Adrenal gland (tissue), 19 donors: ENCODE measurements around the gene LCA5. TPM values are rescaled to one million over a fixed set of nuclear protein-coding genes. Genes with fewer than 3 reads are reported as not detected.
A peak's percentile ranks its signal among the peaks of the same experiment; 100 is the strongest.
"Not testable (repeated sequence)": the region's sequence is repeated elsewhere in the genome, so short reads cannot be mapped to it uniquely, and the experiment has no call there.

Source experiments
- DNase-seq, 7 donors: peaks; one replicate each; pipeline ENCODE4 v3.0.0-alpha.2; 2019 to 2020
- H3K27ac ChIP-seq, 5 donors: fragments of 200-600 bp; sonication (generic) in 4 of 5; 1 replicate in 3 of 5; 2 replicates in 2 of 5; pipeline versions ENCODE4 v1.5.1 to v1.8.0; 2016 to 2020; ENCODE audit warnings: mild to moderate bottlenecking in 1 of 5
- H3K27me3 ChIP-seq: fragments of 200-600 bp; 2 replicates; pipeline ENCODE4 v1.8.0; 2021
- H3K36me3 ChIP-seq, 2 donors: fragments of 200-600 bp; replicated peaks in 1 of 2; 1 replicate in 1 of 2; 2 replicates in 1 of 2; pipeline versions ENCODE4 v1.5.1 to v1.8.0; 2018 to 2022
- H3K4me1 ChIP-seq, 2 donors: fragments of 200-600 bp; replicated peaks in 1 of 2; 1 replicate in 1 of 2; 2 replicates in 1 of 2; pipeline versions ENCODE4 v1.5.1 to v1.8.0; 2018 to 2021
- H3K4me3 ChIP-seq, 4 donors: fragments of 200-600 bp; sonication (generic) in 3 of 4; one replicate each; pipeline ENCODE4 v1.5.1; 2016 to 2018
- H3K9me3 ChIP-seq, 3 donors: fragments of 200-600 bp; sonication (generic) in 1 of 3; replicated peaks in 1 of 3; 1 replicate in 2 of 3; 2 replicates in 1 of 3; pipeline versions ENCODE4 v1.5.1 to v1.8.0; 2016 to 2021
- POLR2A ChIP-seq, 2 donors: fragments of 450-650 bp; IDR thresholded peaks; one replicate each; pipeline ENCODE4 v1.6.1; 2017; ENCODE audit warnings: antibody characterized with exemption in 2 of 2, mild to moderate bottlenecking in 2 of 2, moderate library complexity in 1 of 2
- WGBS, 4 donors: extraction: QIAGEN DNeasy Blood & Tissue Kit in 2 of 4; methylation state at CpG; one replicate each; pipeline versions ENCODE4 v1.1.5 to v1.1.7; 2013 to 2017; 5-methylcytosine and 5-hydroxymethylcytosine counted together
- intact Hi-C, 2 donors: fragments of 100-400 bp; cut with DNase I; formaldehyde crosslinking; loops; one replicate each; pipeline versions ENCODE4 v1.14.1 to v1.15.0; 2022 to 2023
- long read RNA-seq, 10 donors: library from polyadenylated mRNA in 3 of 10; unstranded in 2 of 10; stranded (forward) in 1 of 10; transcript quantifications; one replicate each; pipeline ENCODE4 v2.0.0 and lab custom pipeline, GENCODE V29; 2021 to 2026
- polyA plus RNA-seq, 3 donors: library from polyadenylated mRNA; stranded (reverse); fragments of 200-250 nt in 2 of 3; fragments of 350-450 nt in 1 of 3; fragmentation: Illumina TruSeq in 1 of 3; extraction: RNeasy Lipid Tissue Mini Kit (QIAGEN cat#74804) in 1 of 3; gene quantifications; one replicate each; pipeline ENCODE4 v1.2.3, GENCODE V29; 2013 to 2014
- total RNA-seq, 9 donors: library from RNA; depleted of rRNA in 4 of 9; stranded (reverse); fragments of >200 nt in 4 of 9; fragments of 120-200 nt in 1 of 9; fragmentation: NEBNext Ultra II Directional in 1 of 9; extraction: Animal tissue kit (Norgen Biotek cat#: 25700) in 1 of 9; gene quantifications; one replicate each; pipeline versions ENCODE4 v1.1.0 to v1.2.4, GENCODE V29; 2013 to 2023
- TF ChIP-seq, protein P1 (sequence below), 6 experiments: fragments of 450-650 bp in 4 of 6; fragments of 200-600 bp in 2 of 6; sonication (generic) in 1 of 6; IDR thresholded peaks; 1 replicate in 5 of 6; 2 replicates in 1 of 6; pipeline versions ENCODE4 v1.5.1 to v1.8.0; 2016 to 2021; ENCODE audit warnings: antibody characterized with exemption in 6 of 6, mild to moderate bottlenecking in 2 of 6, moderate library complexity in 1 of 6
- donor health status: healthy with polysubstance abuse.
- donor health status: Bipolar disorder and iron deficiency.
- donor health status: DM: yes; HTN: yes; CAD: no.
- donor health status: DM: no; HTN: no; CAD: no.
- donor health status: DM: no; HTN: no; CAD: no.
- donor health status: DM: yes; HTN: yes; CAD: no.

LCA5 gene
- total RNA-seq (1 to 10 TPM; 1.3 to 4.3 (median 2.6) TPM), polyA plus RNA-seq (1 to 10 TPM; 1.0 to 4.6 (median 1.1) TPM)
- long read RNA-seq, donor 1 = 0 reads
- long read RNA-seq, donor 2 = 0 reads
- long read RNA-seq, donor 3 = 0 reads
- long read RNA-seq, donor 4, partial matches to known transcripts = 1 of 2 reads
- long read RNA-seq, donor 4, other reads (novel, unspliced or antisense) = 1 of 2 reads
- long read RNA-seq, donor 5, full-length matches to known transcripts = 3 of 7 reads
- long read RNA-seq, donor 5, partial matches to known transcripts = 1 of 7 reads
- long read RNA-seq, donor 5, other reads (novel, unspliced or antisense) = 3 of 7 reads
- long read RNA-seq, donor 6, full-length matches to known transcripts = 2 of 5 reads
- long read RNA-seq, donor 6, partial matches to known transcripts = 1 of 5 reads
- long read RNA-seq, donor 6, other reads (novel, unspliced or antisense) = 2 of 5 reads
- long read RNA-seq, donor 7 = 0 reads
- long read RNA-seq, donor 8 = 0 reads
- long read RNA-seq, donor 9 = 0 reads
- long read RNA-seq, donor 10 = 0 reads

DNA sequence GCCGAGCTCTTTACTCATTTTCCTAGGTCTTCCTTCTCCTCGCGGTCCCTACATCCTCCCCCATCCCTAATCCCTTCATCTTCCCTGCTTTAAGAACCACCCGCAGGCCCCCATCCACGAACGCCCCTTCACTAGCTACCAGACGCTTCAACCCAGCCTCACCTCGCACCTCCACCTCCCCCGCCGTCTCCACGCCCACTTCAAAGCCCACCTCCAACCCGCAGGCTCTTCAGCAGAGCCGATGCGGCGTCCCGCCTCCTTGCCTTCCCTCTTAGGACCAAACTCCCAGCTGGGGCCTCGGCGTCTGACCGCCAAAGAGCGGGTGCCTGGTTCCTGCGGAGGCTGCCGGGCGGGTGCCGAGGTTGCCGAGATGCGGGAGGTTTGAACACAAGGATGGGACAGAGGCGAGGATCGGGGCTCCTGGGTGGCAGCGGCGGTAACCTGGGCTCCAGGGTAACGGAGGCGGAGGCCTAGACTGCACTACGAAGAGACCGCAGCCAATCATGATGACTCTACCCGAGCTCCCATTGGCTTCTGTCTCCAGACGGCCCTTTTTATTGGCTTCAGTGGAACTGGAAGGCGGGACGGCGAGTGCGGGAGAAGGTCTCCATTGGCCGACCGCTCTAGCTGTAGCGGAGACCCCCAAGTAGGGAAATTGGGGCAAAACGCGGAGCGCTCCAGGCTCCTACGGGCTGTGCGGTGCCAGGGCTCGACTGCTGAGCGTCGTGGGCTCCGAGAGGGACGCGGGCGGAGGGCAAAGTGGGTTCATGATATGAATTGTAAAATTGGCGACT is at the start of gene LCA5:
TSS of gene LCA5 (minus strand) at position 477 of the 794 bp plus-strand sequence. CDS start 18,536 bp downstream, outside the sequence.
- H3K27ac ChIP-seq = peak within 1 kb of the TSS; percentile 59 to 91 (median 85)
- H3K4me1 ChIP-seq = peaks cover 0 to 13% of the 10 kb centered on the region in 2 donors
- intact Hi-C loops = no loop called here
- no peaks in the 10 kb centered on the region for H3K27me3 ChIP-seq
- WGBS, 4 donors = 1 to 3% (median 1%) methylated on average over 27 to 56 of the region's 56 CpGs
- peak within 1 kb of the TSS; percentile 71 to 93 (median 82) for H3K4me3 ChIP-seq
- DNase-seq = peak; percentile 93 to 98 (median 96)
- no peaks in the 10 kb centered on the region for H3K9me3 ChIP-seq
- no peaks in the 10 kb centered on the region for H3K36me3 ChIP-seq
- peak; percentile 30 to 83 for TF ChIP-seq POLR2A (IDR thresholded peaks at IDR 0.05)
- TF ChIP-seq, protein P1, sequence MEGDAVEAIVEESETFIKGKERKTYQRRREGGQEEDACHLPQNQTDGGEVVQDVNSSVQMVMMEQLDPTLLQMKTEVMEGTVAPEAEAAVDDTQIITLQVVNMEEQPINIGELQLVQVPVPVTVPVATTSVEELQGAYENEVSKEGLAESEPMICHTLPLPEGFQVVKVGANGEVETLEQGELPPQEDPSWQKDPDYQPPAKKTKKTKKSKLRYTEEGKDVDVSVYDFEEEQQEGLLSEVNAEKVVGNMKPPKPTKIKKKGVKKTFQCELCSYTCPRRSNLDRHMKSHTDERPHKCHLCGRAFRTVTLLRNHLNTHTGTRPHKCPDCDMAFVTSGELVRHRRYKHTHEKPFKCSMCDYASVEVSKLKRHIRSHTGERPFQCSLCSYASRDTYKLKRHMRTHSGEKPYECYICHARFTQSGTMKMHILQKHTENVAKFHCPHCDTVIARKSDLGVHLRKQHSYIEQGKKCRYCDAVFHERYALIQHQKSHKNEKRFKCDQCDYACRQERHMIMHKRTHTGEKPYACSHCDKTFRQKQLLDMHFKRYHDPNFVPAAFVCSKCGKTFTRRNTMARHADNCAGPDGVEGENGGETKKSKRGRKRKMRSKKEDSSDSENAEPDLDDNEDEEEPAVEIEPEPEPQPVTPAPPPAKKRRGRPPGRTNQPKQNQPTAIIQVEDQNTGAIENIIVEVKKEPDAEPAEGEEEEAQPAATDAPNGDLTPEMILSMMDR (IDR thresholded peaks at IDR 0.05) = no peak

DNA sequence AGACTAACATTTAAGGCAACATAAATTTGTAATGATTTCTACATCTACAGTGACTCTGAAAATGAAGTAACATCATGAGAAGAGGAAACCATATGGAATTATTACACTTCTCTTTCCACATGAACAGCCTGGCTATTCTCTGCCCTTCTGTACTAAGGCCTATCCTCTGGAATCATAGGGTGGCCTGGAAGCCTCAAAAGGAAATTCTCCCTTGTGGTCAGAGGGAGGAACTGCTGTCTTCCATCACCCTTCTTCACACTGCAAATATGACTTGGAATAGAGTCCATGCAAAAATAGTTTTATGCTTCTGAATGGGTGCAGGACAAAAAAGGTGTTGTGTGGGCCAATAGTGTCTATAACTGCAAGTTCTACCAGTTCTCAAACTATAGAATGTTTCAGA is 49.3 kb upstream of the LCA5 start:
- H3K4me3 ChIP-seq = no peak overlapping the region
- H3K27ac ChIP-seq = no peak overlapping the region
- TF ChIP-seq, protein P1 (IDR thresholded peaks at IDR 0.05) = peak in 3 of 6 experiments; percentile 16 to 26 (median 20)
- no peak for TF ChIP-seq POLR2A (IDR thresholded peaks at IDR 0.05)
- intact Hi-C loops = no loop called here
- H3K36me3 ChIP-seq = no peaks in the 10 kb centered on the region
- H3K9me3 ChIP-seq = no peaks in the 10 kb centered on the region
- DNase-seq = no peak
- H3K27me3 ChIP-seq = no peaks in the 10 kb centered on the region
- H3K4me1 ChIP-seq = no peaks in the 10 kb centered on the region

DNA sequence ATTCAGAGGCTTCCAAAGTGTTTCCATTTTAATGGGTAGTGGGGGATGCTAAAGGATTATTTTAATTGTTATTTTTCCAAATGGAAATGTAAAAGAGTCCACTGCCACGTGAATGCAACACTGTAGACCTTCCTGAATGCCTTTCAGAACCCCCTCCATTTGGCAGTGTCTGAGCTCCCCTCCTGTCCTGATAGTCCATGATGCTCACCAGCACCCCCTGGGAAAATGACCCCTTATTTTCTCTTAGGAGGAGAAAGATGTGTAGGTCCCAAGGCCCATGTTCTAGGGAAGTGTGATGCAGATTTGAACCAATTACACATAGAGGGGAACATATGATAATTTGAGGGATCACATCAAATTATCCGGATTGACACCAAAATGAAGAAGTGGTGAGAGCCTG is 47.1 kb upstream of the LCA5 start:
- Histone ChIP-seq H3K9me3 (no peaks in the 10 kb centered on the region), H3K27me3 (no peaks in the 10 kb centered on the region), H3K4me3 (no peak overlapping the region), H3K27ac (no peak overlapping the region), H3K4me1 (no peaks in the 10 kb centered on the region), H3K36me3 (no peaks in the 10 kb centered on the region)
- 70 to 85% (median 77%) methylated on average over 2 of the region's 2 CpGs for WGBS, 4 donors
- DNase-seq = no peak
- TF ChIP-seq, protein P1 (IDR thresholded peaks at IDR 0.05) = no peak
- TF ChIP-seq POLR2A (IDR thresholded peaks at IDR 0.05) = no peak
- intact Hi-C loops = no loop called here

DNA sequence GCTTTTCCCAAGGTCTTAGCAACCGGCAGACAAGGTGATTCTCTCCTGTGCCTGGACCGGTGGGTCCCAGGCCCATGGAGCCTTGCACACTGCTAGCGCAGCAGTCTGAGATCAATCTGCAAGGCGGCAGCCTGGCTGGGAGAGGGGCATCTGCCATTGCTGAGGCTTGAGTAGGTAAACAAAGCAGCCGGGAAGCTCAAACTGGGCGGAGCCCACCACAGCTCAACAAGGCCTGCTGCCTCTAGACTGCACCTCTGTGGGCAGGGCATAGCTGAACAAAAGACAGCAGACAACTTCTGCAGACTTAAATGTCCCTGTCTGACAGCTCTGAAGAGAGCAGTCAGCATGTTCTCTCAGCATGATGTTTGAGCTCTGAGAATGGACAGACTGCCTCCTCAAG is 40.7 kb upstream of the LCA5 start:
- H3K27ac ChIP-seq, H3K27me3 ChIP-seq, H3K36me3 ChIP-seq, H3K4me3 ChIP-seq, H3K9me3 ChIP-seq, H3K4me1 ChIP-seq, DNase-seq: not testable (repeated sequence)
- intact Hi-C loops = loop anchor here in 1 of 2 donors (10.0 kb wide), 1 partner anchor 137 kb away; no protein-coding TSS in a partner anchor
- WGBS, 4 donors = 90 to 100% (median 94%) methylated on average over 3 to 6 of the region's 6 CpGs
